Ishikawa (cell line): ENCODE measurements around the gene CARMIL1.

Experiments used
- EGR1 ChIP-seq: IDR thresholded peaks from 2 replicates; pipeline ENCODE4 v1.6.1; 2012
- RAD21 ChIP-seq: IDR thresholded peaks from 2 replicates; pipeline ENCODE4 v1.6.1; 2012; ENCODE audit warnings: low read depth
- TEAD4 ChIP-seq: IDR thresholded peaks from 2 replicates; pipeline ENCODE4 v1.6.1; 2012
- USF1 ChIP-seq: IDR thresholded peaks from 2 replicates; pipeline ENCODE4 v1.6.1; 2012
- YY1 ChIP-seq: IDR thresholded peaks from 2 replicates; pipeline ENCODE4 v1.6.1; 2012; ENCODE audit warnings: low read depth
- ZBTB7A ChIP-seq: IDR thresholded peaks from 2 replicates; pipeline ENCODE4 v1.6.1; 2012; ENCODE audit warnings: low read depth
- TF ChIP-seq, protein P1 (sequence below): IDR thresholded peaks from 2 replicates; pipeline ENCODE4 v1.6.1; 2012; ENCODE audit warnings: low read depth, mild to moderate bottlenecking

GRCh38 chr6:25472906-25473305, 193.7 kb downstream of the CARMIL1 start:
- TF ChIP-seq, protein P1, sequence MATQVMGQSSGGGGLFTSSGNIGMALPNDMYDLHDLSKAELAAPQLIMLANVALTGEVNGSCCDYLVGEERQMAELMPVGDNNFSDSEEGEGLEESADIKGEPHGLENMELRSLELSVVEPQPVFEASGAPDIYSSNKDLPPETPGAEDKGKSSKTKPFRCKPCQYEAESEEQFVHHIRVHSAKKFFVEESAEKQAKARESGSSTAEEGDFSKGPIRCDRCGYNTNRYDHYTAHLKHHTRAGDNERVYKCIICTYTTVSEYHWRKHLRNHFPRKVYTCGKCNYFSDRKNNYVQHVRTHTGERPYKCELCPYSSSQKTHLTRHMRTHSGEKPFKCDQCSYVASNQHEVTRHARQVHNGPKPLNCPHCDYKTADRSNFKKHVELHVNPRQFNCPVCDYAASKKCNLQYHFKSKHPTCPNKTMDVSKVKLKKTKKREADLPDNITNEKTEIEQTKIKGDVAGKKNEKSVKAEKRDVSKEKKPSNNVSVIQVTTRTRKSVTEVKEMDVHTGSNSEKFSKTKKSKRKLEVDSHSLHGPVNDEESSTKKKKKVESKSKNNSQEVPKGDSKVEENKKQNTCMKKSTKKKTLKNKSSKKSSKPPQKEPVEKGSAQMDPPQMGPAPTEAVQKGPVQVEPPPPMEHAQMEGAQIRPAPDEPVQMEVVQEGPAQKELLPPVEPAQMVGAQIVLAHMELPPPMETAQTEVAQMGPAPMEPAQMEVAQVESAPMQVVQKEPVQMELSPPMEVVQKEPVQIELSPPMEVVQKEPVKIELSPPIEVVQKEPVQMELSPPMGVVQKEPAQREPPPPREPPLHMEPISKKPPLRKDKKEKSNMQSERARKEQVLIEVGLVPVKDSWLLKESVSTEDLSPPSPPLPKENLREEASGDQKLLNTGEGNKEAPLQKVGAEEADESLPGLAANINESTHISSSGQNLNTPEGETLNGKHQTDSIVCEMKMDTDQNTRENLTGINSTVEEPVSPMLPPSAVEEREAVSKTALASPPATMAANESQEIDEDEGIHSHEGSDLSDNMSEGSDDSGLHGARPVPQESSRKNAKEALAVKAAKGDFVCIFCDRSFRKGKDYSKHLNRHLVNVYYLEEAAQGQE: no peak
- TF ChIP-seq ZBTB7A (no peak), RAD21 (no peak), TEAD4 (no peak), USF1 (no peak), YY1 (no peak), EGR1 (no peak)
